NCI-H2227 (cell line): ENCODE measurements around the gene HOXA5.
A peak's percentile ranks its signal among the peaks of the same experiment; 100 is the strongest.

Experiments used
- DNase-seq: peaks from one replicate; lab custom pipeline; 2025; ENCODE audit not compliant: unreplicated experiment; lab: John Stamatoyannopoulos, UW

Gene HOXA5

DNA sequence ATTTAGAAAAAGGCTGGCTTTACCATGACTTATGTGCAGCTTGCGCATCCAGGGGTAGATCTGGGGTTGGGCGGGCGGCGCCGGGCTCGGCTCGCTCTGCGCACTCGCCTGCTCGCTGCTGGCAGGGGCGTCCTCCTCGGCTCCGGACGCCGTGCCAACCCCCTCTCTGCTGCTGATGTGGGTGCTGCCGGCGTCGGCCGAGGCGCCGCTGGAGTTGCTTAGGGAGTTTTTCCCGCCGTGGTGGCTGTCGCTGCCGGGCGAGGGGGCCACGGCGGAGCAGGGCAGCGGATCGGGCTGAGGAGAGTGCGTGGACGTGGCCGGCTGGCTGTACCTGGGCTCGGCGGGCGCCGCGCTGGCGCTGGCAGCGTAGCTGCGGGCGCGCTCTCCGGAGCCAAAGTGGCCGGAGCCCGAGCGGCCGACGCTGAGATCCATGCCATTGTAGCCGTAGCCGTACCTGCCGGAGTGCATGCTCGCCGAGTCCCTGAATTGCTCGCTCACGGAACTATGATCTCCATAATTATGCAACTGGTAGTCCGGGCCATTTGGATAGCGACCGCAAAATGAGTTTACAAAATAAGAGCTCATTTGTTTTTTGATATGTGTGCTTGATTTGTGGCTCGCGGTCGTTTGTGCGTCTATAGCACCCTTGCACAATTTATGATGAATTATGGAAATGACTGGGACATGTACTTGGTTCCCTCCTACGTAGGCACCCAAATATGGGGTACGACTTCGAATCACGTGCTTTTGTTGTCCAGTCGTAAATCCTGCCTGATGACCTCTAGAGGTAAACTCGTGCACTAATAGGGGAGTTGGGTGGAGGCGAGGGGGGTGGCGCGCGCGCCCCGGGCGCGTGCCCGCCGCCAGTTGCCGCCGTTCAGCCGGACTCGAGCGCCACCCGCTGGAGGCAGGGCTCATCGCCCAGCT, at the start of gene HOXA5:
HOXA5 (minus strand) TSS at position 659 of the 927 bp plus-strand sequence; CDS start at position 585, 74 bp downstream.
- DNase-seq, result peak; percentile 76

DNA sequence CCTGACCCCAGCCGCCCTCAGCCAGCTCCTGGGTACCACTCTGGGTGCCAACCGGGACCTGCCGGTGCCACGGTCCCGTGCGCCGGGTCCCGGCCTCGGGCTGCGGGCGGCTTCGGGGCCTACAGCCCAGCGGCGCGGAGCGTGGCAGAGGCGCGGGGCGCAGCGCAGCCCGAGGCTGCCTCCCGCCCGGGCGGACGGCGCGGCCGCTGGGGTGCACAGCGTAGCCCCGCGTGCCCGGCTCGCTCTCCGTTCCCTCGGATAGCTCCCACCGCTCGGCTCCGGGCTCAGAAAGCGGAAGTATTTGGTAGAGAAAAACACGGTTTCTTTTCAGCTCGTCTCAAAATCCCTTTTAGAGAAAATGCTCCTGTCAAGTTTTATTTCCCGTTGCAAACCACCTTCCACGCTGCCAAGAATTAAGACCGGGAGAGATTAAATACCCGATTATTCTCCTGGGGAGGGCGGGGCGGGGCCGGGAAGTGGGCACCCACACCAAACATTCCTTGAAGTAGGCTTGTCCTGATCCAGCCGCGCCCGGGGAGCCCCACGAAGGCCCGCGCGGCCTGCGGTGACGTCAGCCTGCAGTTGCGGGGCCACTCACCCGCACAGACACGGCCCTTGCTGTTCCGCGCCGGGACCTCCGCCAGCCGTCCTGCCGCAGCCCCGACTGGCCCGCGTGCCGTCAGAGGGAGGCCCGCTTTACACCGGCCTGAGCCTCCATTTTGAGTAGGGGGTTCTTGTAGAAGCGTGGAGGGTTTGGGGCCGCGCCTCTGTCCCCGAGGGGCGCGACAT, 49.3 kb upstream of the HOXA5 start:
- no peak for DNase-seq

DNA sequence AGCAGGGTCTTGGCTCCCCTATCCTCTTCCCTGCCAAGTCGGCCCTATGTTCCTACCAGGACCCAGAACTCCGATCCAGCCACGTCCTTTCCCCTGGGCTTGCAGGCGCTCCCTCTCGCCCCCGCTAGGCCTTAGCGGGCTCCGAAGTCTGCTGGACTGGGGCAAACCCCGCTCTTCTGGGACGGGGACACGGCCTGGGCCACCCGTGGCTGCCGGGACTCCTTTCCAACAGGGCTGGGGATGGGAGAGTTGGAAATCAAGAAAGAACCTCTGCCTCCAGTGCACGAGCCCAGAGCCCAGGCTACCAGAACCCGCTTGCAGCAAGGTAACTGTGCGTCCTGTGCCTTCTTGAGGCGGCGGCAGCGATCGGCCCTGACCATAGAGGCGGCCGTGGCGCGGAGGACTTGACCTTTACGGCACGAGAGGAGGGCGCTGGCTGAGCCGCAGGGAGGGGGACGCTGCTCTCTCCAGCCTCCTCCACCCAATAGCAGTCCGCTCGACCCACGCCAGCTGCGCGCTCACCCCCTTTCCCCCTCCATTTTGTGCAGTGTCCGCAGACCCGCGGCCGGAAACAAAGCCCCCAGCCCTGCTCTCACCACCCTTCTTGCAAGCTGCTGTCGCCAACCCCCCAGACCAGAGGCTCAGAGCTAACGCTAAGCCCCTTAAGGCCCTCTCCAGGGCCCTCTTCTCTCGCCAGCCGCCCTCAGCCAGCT, 48.5 kb upstream of the HOXA5 start:
- DNase-seq, result no peak

DNA sequence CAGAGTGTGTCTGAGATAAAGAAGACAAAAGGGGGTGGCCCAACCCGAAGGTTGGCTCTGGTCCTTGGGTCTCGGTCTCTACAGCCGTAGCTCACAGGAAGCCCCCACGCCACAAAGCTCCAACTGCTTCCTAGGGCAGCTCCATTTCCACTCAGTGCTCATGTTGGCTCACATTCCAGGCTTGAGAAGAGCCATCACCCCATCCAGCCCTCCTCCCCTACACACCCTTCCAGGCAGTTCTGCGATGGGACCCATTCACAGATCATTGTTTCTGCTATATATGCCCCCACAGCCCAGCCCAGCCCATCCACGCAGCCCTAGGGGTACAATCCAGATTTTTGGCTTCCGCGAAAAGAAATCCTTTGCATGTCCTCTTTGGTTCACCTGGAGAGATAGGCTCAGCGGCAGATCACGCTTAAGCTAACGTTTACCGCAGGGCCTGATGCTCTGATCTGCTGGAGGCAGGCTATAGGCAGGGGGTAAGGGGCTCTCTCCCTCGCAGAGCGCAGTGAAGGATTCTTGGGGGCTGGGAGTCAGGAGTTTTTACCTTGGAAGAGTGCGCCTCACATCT, 47.8 kb upstream of the HOXA5 start:
- no peak for DNase-seq

DNA sequence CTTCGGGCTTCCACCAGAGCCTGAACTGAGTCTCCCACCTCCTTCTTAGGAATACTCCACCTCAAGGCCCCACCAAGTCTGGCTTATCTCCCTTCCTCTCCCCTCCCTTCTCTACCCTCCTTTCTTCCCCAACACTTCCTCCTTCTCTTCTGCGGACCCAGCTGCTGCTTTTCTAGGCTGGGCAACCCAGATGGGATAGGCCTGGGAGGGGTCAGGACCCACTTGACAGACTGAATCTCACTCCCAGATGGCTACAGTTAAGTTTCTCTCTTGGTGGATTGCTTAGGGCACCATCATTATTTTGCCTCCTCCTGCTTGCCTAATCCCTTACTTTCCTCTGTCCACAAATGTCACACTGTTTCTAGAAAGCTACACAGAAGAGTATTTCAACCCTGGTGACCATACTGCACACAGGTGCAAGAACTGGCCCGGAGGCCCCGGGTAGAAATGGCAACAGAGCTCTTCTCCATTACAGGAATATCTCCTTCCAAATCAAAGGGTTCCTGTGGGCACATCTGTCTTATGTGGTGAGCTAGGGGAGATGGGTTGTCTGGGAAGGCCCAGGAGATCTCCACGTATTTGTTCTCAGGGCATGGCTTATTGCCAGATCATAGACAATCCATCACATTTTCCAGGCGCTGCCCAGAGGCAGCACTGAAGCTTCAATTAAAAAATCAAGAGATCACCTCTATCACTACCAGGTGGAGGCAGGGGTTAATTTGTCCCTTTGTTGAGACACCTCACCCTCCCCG, 46.7 kb upstream of the HOXA5 start:
- DNase-seq, result no peak

DNA sequence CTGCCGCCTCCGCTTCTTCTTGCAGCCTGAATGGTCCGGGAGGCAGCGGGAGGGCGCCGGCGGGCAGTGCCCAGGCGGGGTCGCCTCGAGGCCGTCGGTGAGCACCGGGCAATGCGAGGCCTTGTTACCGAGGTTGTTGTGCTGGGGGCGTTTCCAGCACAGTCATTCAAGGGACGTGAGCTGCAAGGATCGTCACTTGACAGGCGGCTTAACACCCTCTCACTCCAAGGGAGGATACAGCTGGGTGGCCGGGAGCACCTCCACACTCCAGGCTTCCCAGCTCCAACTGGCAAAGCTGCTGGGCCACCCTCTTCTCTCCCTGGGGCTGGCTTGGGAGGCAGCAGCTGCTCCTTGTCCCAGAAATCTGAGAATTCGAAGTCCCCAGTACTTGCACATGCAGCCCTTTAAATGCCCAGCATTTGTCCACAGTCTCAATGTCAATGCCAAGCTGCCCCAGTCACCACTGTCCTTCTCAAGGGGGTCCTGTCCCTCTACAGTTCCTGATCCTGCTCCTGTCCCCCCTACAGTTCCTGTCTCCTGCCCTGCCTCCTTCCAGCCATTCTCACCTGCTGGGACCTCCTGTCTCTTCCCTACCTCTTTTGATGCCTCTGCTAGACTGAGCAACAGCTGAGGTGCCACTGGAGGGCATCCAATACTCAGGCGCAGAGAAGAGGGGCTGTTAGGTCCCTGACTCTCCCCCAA, 46.0 kb upstream of the HOXA5 start:
- no peak for DNase-seq

DNA sequence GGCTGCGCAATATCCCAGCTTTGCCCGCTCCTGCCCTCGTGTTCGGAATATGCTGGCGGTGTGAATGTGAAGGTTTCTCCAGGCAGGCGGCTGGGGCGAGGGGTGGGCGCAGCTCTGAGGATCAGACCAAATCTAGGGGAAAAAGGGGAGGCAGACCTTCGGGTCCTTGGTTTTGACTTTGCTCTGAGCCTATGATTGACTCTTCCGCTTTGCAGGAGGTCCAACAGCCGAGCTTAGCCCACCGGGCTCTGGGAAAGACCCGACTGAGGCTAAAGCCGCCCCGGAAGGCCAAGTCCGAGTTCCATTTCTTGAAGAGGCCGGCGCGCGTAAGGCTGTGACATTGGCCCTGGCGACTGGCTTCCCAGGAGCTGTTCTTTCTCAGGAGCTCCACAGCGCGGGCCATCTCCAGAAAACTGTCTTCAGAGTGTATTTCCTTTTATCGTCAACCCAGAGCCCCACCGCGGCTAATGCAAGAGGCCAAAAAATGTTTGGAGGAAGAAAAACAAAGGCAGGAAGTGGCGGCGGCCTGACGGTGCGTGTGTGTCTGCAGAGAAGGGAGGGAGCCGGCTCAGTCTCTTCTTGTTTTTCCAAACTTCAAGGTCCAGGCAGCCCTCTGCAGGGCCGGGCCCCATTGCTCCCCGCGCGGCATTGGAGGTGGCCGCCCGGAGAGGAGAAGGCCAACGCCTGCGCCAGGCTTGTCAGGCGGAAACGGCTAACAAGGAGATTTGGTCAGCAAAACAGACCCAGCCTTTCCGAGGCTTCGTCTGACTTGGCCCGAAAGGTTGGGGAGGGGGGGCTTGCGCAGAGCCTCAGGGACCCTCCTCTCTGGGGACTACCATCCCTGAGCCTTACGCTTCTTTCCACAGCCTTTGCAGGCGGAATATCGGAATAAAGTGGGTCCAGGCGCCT, 45.2 kb upstream of the HOXA5 start:
- DNase-seq, result no peak

DNA sequence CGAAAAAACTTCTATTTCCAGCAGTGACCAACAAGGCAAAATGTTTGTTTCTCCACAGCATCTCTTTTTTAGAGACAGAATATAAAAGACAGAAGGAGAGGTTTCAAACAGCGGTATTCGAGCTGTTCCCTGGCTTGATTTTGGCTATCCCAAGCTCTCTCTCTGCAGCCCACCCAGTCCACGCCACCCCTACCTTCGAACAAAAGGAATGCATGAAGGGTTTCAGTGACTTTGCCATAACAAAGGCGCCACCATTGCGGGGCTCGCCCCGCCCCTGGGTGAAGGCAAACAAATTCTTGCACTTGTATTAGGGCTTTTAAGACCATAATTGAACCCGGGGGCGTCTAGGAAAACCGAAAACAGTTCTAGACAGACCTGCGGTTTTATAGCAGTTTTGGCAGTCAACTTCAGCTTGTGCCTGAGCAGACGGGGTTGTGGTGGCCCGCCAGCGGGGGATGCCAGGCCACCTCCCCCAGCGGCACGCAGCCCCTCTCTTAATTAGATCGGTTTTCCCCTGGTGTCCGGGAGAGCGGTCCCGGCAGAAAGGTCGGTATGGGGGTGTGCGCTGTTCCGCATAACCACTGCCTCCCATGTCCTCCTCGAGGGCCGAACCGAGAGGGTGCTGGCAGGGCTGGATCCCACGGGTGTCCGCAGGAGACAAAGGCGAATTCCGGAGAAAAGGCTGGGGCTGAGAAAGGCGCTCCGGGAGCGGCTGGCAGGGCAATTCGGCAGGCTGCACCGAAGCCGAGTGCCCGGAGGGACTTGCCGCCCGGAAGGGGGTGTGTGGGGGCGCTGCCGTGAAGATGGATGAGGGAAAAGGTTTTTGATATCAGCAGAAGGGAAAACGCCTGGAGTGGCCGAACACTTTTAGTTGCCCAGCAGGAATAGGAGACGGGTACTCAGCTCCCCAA, 44.2 kb upstream of the HOXA5 start:
- no peak for DNase-seq

DNA sequence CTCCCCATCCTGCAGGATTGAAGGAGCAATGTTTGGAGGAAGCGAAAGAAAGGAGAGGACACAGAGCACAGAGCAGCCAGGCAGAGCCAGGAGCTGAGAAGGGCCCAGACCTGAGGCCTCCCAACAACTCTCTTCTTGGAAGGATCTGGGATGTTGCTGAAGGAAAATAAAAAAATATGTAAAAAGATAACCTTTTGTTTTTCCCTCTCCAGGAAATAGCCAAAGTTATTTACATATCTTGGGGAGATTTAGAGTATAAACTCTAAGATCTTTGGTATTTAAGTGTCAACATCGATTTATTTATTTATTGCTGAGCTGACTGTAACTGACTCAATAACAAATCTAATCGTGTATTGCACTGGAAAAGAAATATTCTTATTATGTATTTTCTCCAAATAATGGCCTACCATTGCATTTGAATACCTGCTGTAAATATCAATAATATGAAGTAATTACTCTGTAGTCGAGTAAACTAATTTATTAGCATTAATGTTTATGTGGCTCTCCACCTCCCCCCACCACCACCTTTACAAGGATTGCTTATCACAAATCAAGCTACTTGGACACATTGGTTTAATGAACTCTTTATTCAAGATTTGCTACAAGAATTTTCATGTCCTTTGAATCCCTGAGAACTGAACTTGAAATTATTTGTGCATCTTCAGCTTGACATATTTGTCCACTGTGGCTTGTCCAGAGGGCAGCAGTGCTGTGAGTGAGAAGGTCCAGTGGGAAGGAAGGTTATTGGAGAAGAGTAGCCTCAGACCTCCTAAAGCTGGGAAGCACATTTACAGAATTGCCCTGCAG, 43.4 kb upstream of the HOXA5 start:
- DNase-seq, result no peak

DNA sequence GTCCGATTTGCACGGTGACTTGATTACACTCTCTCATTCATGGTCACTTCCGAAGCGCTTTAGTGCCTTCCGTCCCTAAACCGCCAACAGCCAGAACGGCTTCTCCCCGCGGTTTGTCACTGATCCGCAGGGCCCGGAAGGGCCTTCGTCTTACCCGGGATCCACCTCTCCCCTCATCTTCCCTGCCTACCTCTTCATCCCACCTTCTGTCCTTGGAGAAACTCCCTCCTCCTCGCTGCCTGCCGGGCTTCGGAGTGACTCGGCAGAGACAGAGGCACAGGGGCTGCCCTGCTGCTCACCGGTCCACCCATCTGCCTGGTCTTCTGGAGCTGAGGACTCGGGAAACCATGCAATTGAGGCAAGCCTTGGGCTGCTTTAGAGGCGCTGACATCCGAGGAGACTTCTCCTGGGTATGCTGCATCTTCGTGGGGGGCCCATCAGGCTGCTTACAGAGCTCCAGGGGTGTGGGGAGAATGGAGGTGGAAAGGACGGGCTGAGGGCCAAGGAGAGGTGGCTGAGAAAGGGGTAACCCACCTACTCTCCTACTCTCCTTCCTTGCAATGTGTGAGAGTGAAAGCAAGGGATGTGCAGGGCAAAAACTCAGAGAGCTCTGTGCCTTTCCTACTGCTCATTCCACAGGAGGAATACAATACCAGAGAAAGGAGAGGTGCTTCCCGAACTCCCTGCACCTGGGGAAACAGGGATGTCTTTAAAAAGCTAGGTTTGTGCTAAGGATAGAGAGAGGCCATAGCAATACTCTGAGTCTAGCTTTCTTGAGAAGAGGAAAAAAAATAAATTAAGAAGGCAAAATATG, 42.6 kb upstream of the HOXA5 start:
- no peak for DNase-seq

DNA sequence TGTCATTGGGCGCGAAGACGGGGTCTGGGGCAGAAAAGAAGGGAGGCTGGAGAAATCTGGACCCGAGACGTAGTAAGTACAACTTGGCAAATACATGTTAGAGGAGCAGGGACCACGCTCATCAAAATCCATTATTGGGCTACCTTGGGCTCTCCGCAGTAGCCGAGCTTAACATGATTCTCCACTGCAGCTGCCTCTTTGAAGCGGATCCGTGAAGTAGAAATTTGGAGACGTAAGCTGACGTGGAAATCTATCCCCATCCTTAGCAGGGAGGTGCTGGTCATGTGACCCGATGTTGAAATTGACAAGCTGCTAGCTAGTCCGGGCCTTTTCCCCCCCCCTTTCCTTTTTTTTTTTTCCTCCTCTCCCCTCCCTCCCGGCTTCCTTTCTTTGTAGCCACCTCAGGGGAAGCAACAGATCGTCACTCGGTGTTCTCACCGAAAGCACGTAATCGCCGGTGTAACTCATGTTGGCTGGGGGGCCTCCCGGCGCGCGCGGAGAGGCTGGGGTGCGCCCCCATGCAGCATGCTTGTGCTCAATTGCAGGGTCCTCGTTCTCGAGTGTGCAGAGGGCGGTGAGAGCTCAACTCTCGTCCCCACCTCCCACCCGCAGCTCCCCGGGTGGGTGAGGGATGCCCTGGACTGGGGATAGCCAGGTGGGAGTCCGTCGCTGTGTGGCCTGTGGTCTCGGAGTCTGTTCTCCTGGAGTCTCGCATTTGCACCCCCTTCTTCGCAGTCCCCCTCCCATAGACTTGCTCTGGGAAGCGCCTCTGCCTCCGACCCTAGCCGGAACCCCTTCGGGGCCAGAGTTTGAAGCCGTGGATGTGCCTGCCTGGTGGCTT, 41.8 kb upstream of the HOXA5 start, which contains the start of gene HOXA11:
HOXA11 (minus strand) TSS at position 220 of the 841 bp plus-strand sequence; CDS start at position 132, 88 bp downstream.
- no peak for DNase-seq

DNA sequence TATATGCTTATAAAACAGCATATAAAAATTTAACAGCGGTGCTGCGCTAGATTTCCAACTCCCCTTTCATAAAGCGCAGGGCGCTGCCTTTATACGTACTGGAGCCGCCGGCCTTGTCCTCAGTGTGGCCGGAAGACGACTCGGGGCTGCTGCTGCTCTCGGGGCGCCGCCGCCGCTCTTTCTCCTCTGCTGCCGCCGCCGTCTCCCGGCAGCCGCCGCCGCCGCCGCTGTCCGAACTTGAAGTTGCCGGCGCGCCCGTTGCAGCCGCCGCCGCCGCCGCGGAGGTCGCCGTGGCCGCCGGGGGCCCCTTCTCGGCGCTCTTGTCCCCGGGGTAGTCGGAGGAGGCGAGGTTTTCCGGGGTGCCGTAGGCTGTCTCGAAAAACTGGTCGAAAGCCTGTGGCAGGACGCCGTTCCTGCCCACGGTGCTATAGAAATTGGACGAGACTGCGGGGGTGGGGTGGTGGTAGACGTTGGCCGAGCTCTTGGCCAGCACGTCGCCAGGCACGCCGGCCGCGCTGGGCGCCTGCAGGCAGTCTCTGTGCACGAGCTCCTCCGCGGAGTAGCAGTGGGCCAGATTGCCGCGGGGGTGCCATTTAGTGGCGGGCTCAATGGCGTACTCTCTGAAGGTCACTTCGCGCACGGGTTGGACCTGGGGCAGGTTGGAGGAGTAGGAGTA, 41.0 kb upstream of the HOXA5 start:
- peak; percentile 17 for DNase-seq

DNA sequence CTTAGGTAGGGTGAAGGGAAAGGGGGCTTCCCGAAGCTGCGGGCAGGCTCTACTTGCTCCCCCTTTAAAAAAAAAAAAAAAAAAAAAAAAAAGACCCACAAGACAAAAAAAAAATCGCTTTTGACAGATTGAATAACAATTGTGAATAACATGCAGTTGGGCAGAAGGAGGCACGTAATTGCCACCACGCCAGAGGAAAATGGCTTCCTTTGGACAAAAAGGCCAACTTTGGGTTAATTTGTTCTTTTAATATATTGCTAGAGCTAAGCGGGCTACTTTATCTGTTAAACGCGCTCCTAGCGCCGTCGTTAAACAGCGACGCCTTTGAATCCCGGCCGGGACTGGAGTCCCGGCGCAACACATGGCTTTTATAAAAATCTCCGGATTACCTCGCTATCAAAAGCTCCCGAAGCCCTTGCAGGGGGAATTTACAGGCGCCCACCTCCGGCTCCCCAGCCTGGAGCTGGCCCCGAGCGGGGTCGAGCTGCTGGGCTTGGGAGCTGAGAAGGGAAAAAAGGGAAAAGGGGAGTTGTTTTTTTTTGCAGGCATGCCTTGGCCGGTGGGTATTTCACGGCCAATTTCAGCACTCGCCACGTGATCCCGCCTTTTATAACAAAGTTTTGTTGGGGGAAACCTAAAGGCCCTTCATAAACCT, 40.3 kb upstream of the HOXA5 start:
- no peak for DNase-seq
